Measurements from ENCODE around the gene ATAD3C.
"Not testable (repeated sequence)": the region's sequence is repeated elsewhere in the genome, so short reads cannot be mapped to it uniquely, and the experiment has no call there.

ATAD3C gene

GRCh38 chr1:1452365-1452739, 2.9 kb downstream of the ATAD3C start:
- POLR2A ChIA-PET; H3K27ac ChIP-seq (ENCODE audit: extremely low read depth, low read depth, low read length); H3K4me3 ChIP-seq (ENCODE audit: low read depth, low read length); H3K4me1 ChIP-seq (ENCODE audit: control insufficient read depth, insufficient read depth, low read length); H3K9me3 ChIP-seq (ENCODE audit: control insufficient read depth, insufficient read depth, low read depth, low read length); H3K36me3 ChIP-seq (ENCODE audit: control insufficient read depth in 2 of 2, insufficient read depth in 1 of 2, low read length in 2 of 2): not testable (repeated sequence)
- CTCF ChIA-PET = interaction anchor here (1.0 kb wide), 1 partner anchor 12 kb away, joined by 4 read pairs; no protein-coding TSS in a partner anchor
- peak; percentile 64 for TF ChIP-seq GLIS1 (tag by site-specific recombination; IDR thresholded peaks at IDR 0.05)
- TF ChIP-seq ZIC2 (tag by site-specific recombination; IDR thresholded peaks at IDR 0.05) = peak; percentile 83

- no peaks in the 10 kb centered on the region for H3K4me1 ChIP-seq (ENCODE audit: control insufficient read depth, insufficient read depth, low read length)
- no peak overlapping the region for H3K27ac ChIP-seq (ENCODE audit: extremely low read depth, low read depth, low read length)
- no peak overlapping the region for H3K4me3 ChIP-seq (ENCODE audit: low read depth, low read length)
- CTCF ChIA-PET = interaction anchor here (1.0 kb wide), 1 partner anchor 12 kb away, joined by 4 read pairs; no protein-coding TSS in a partner anchor
- H3K36me3 ChIP-seq (ENCODE audit: control insufficient read depth in 2 of 2, insufficient read depth in 1 of 2, low read length in 2 of 2) = no peaks in the 10 kb centered on the region
- H3K9me3 ChIP-seq (ENCODE audit: control insufficient read depth, insufficient read depth, low read depth, low read length) = no peaks in the 10 kb centered on the region
- POLR2A ChIA-PET = no interaction called here
- TF ChIP-seq TCF7L2 (IDR thresholded peaks at IDR 0.05; ENCODE audit: borderline replicate concordance, low read depth, low read length) (no peak), ZNF585B (tag by site-specific recombination; IDR thresholded peaks at IDR 0.05) (no peak), ZBTB21 (tag by site-specific recombination; IDR thresholded peaks at IDR 0.05) (no peak), REST (tag by site-specific recombination; IDR thresholded peaks at IDR 0.05) (no peak), ZNF121 (tag by site-specific recombination; IDR thresholded peaks at IDR 0.05) (no peak), ZBTB6 (tag by site-specific recombination; IDR thresholded peaks at IDR 0.05) (no peak), ZNF747 (tag by site-specific recombination; IDR thresholded peaks at IDR 0.05) (no peak), ZNF114 (tag by site-specific recombination; IDR thresholded peaks at IDR 0.05) (no peak), ZNF18 (tag by site-specific recombination; IDR thresholded peaks at IDR 0.05) (no peak), ZNF354C (tag by site-specific recombination; IDR thresholded peaks at IDR 0.05; ENCODE audit: borderline replicate concordance, low read depth) (no peak), ZNF629 (tag by site-specific recombination; IDR thresholded peaks at IDR 0.05) (no peak), ZNF571 (tag by site-specific recombination; IDR thresholded peaks at IDR 0.05) (no peak), GLI2 (tag by site-specific recombination; IDR thresholded peaks at IDR 0.05; ENCODE audit: borderline replicate concordance, low read depth) (no peak)
These were observed 3.4 kb downstream of the ATAD3C start for GRCh38 chr1:1452882-1453281.

GRCh38 chr1:1454286-1455056, 5.0 kb downstream of the ATAD3C start:
- CTCF ChIA-PET = interaction anchor here (1.2 kb wide), 1 partner anchor 13 kb away, joined by 6 read pairs; no protein-coding TSS in a partner anchor
- 0 out of 2 replicates have a peak, but pooled peaks have one; percentile 22 for TF ChIP-seq ZIC2 (tag by site-specific recombination; IDR thresholded peaks at IDR 0.05)
- POLR2A ChIA-PET; H3K4me1 ChIP-seq (ENCODE audit: control insufficient read depth, insufficient read depth, low read length); H3K27ac ChIP-seq (ENCODE audit: extremely low read depth, low read depth, low read length); H3K36me3 ChIP-seq (ENCODE audit: control insufficient read depth in 2 of 2, insufficient read depth in 1 of 2, low read length in 2 of 2); H3K4me3 ChIP-seq (ENCODE audit: low read depth, low read length); H3K9me3 ChIP-seq (ENCODE audit: control insufficient read depth, insufficient read depth, low read depth, low read length): not testable (repeated sequence)

Data from HEK293 (cell line).